IPS-18c (cell line): ENCODE results near the gene EME2.

Source experiments
- H3K4me3 ChIP-seq: 2 replicates; pipeline ENCODE4 v1.7.0; 2013; ENCODE audit warnings: low read depth, mild to moderate bottlenecking, low read length, moderate library complexity; ENCODE audit not compliant: insufficient read depth
- H3K9me3 ChIP-seq: one replicate; pipeline ENCODE4 v1.6.1; 2013; ENCODE audit warnings: mild to moderate bottlenecking, low read length, moderate library complexity; ENCODE audit not compliant: control insufficient read depth, insufficient read depth

Gene EME2

GRCh38 chr16:1781758-1782407, 9.3 kb downstream of the EME2 start:
- peaks cover 4% of the 10 kb centered on the region for H3K9me3 ChIP-seq
- peak overlapping the region; percentile 74 for H3K4me3 ChIP-seq

DNA sequence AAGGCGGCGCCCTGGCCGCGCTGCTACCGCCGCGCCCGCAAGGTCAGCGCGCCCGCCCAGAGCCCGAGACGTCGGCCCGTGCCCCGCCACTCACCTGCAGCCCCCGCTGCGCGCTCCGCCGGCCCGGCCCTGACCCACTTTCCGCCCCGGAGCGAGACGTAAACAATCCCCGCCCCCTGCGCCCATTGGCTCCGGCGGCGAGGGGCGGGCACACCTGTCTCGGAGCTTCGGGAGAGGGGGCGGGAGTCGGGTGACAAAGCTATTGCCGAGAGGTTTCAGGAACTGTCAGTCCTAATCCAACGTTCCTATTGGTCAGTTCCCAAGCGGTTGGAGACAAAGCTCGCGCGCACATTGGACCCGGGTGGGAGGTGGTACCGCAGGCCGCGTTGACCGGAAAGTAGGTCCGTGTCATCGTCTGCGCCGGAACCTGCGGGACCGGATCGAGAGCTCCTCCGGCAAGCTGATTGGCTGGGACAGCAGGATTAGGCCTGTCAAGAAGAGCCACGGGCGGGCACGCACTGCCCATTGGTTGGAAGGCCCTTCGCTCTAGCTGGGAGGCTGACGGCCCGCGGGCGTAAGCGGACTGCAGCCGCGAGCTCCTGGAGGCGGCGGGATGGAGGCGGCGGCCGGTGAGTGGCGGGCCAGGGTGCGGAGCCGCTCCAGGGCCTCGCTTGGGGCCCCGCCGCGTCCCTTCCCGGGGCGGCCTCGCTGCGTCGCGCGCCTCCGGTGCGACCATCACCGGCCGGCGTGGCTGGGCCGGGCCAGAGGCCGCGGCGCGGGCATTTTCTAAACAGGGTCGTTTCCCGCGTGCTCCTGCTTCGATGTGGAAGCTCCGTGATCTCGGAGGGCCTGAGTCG, 10.0 kb downstream of the EME2 start, which contains the start of the genes NUBP2 and SPSB3:
Gene NUBP2, plus strand, starts transcription at position 553 of the 857 bp plus-strand sequence. Its CDS starts 61 bp downstream, at position 614.
Gene SPSB3, minus strand, starts transcription at position 164 of the 857 bp plus-strand sequence. CDS start 1,088 bp downstream, outside the sequence.
- Histone ChIP-seq H3K4me3 (peak within 1 kb of the TSS; percentile 80), H3K9me3 (peaks cover 4% of the 10 kb centered on the region)

GRCh38 chr16:1784977-1785845, 12.6 kb downstream of the EME2 start:
- no peak overlapping the region for H3K4me3 ChIP-seq
- H3K9me3 ChIP-seq, result peaks cover 4% of the 10 kb centered on the region

- Histone ChIP-seq H3K9me3 (peaks cover 4% of the 10 kb centered on the region), H3K4me3 (no peak overlapping the region)
Observed at GRCh38 chr16:1785846-1786170, 13.2 kb downstream of the EME2 start.

DNA sequence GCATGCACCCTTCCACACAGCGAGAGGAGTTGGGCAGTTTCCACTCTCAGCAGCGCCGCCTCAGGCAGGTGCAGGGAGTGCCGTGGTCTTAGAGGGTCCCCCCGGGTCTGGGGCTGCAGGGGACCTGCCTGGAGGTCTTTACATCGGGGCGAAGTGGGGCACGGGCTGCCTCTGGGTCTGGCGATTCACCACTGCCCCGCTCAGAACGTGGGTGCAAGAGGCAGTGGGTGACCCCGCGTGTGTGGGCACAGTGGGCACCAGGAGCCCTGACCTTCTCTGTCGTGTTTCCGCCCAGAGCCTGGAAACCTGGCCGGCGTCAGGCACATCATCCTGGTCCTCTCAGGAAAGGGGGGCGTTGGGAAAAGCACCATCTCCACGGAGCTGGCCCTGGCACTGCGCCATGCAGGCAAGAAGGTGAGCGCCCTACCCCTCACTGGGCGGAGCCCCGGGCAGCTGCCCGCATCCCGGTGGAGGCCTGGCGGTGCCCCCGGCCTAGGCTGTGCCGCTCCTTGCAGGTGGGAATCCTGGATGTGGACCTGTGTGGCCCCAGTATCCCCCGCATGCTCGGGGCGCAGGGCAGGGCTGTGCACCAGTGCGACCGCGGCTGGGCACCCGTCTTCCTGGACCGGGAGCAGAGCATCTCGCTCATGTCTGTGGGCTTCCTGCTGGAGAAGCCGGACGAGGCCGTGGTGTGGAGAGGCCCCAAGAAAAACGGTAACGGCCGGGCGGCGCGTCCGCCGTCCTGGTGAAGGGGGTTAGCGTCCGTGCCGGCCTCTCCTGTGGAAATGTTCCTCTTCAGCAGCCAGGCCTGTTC, 13.8 kb downstream of the EME2 start:
- Histone ChIP-seq H3K4me3 (no peak overlapping the region), H3K9me3 (peaks cover 4% of the 10 kb centered on the region)

DNA sequence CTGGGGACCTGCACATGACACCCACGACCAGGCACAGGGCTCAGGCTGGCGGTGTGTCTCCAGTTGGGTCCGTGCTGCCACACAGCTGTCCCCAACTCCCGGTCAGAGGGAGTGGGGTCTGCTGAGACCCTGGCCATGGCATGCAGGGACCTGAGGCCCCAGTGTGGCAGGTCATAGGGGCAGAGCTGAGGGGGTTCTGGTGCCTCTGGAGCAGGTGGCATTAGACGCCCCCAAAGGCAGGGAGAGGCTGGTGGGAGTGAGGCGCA, 14.4 kb downstream of the EME2 start:
- H3K4me3 ChIP-seq, result no peak overlapping the region
- peaks cover 4% of the 10 kb centered on the region for H3K9me3 ChIP-seq

- Histone ChIP-seq H3K4me3 (no peak overlapping the region), H3K9me3 (peaks cover 4% of the 10 kb centered on the region)
Observed at GRCh38 chr16:1787322-1788094, 14.9 kb downstream of the EME2 start.

- H3K4me3 ChIP-seq, result no peak overlapping the region
- peaks cover under 1% of the 10 kb centered on the region for H3K9me3 ChIP-seq
Observed at GRCh38 chr16:1788095-1788707, 15.6 kb downstream of the EME2 start.

DNA sequence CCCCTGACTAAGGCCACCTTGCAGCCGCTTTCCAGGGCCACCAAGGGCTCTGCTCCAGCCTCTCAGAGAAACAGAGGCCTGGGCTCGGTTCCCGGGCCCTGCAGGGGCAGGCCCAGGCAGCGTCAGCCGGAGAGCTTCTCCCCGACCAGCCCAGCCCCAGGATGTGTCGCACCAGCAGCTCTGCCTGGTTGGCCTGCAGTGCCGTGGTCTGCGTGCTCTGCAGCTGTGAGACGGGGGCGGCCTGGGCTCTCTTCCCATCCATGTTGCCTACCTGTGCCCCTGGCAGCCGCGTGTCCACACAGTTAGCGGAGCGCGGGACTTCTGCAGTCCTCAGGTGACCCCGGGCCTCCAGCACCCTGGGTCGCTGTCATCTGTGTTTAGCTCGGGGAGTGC, 16.1 kb downstream of the EME2 start:
- Histone ChIP-seq H3K4me3 (no peak overlapping the region), H3K9me3 (no peaks in the 10 kb centered on the region)

GRCh38 chr16:1789643-1790045, 17.0 kb downstream of the EME2 start:
- H3K4me3 ChIP-seq, result no peak overlapping the region
- no peaks in the 10 kb centered on the region for H3K9me3 ChIP-seq

- no peaks in the 10 kb centered on the region for H3K9me3 ChIP-seq
- no peak overlapping the region for H3K4me3 ChIP-seq
Observed at GRCh38 chr16:1790261-1790610, 17.6 kb downstream of the EME2 start.

DNA sequence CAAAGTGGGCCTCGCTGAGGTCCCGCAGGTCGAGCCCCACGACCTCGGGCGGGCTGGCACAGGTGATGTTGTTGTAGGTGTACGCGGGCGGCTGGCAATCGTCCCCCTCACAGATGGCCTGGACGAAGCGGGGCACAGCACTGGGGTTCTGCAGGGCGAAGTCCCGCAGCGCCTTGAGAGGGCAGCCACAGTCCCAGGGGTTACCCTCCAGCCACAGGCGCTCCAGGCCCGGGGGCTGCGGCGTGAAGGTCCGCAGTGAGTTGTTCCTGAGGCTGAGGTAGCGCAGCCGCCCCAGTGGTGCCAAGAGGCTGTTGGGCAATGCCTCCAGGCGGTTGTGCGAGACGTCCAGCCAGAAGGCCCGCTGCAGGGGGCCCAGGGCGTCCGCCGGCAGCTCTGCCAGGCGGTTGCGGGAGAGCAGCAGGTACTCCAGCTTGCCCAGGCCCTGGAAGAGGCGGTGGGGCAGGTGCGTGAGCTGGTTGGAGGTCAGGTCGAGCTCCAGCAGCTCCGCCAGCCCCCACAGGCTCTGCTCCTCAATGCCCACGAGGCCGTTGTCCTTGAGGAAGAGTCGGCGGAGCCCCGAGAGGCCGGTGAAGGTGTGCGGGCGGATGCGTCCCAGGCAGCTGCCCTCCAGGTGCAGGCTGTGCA, 18.1 kb downstream of the EME2 start:
- H3K9me3 ChIP-seq, result no peaks in the 10 kb centered on the region
- H3K4me3 ChIP-seq, result no peak overlapping the region

DNA sequence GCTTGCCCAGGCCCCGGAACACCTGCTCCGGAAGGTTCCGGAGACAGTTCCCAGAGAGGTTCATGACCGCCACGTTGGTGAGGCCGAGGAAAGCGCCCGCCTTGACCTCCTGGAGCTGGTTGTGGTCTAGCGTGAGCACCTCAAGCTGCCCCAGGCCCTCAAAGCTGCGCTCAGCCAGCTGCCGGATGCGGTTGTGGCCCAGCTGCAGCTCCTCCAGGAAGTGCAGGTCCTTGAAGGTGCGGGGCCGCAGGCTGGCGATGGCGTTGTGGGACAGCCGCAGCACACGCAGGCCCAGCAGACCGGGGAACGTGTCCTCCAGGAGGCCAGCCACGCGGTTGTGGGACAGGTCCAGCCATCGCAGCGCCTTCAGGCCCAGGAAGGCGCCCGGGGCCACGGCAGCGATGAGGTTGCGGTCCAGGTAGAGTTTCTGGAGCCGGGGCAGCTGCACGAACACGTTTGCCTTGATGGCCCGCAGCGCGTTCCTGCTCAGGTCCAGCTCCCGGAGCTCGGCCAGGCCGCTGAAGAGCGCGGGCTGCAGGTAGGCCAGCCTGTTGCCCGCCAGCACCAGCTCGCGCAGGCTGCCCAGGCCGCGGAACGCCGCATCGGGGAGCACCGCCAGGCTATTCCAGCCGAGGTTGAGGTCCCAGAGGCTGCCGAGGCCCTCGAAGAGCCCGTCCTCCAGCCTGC, 18.8 kb downstream of the EME2 start:
- Histone ChIP-seq H3K9me3 (no peaks in the 10 kb centered on the region), H3K4me3 (no peak overlapping the region)

DNA sequence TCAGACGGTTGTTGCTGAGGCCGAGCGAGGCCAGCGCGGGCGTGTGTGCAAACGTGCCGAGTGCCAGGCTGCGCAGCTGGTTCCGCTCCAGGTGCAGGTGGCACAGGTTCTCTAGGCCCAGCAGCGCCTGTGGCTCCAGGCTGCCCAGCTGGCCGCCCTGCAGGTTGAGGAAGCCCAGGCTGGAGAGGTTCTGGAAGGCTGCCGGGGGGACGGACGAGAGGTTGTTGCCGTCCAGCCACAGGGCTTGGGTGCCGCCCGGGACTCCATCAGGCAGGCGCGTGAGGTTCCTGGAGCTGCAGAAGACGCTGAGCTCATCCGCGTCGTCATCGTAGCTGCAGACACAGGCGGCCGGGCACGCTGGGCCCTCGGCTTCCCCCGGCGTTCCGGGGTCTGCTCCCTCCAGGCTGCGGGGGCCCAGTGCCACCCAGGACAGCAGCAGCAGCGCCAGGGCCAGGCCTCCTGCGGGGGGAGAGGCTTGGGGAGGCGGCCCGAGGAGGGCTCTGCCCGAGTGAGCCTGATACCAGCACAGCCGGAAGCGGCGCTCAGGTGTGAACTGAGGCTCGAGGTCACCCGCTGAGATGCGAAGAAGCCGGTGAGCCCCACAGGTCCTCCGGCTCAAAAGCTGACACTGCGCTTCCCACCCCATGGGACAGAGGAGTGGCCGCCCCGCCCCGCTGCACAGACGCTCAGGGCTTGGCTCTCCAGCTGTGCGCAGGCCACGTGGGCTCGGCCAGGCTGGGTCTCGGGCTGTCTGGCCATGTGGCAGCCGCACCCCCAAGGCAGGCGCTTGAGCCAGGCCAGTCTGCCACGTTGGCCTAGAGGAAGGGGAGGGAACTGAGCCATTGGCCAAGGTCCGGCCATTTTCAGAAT, 19.6 kb downstream of the EME2 start:
- Histone ChIP-seq H3K4me3 (no peak overlapping the region), H3K9me3 (no peaks in the 10 kb centered on the region)
